ENCODE results near the gene WDR86. TPM values are rescaled to one million over a fixed set of nuclear protein-coding genes. Genes with fewer than 3 reads are reported as not detected.

The WDR86 gene
- total and polyA plus RNA-seq, 2 of the 4 experiments (the other 2 are of a cell fraction): not detected

GRCh38 chr7:151442776-151443496 is 33.1 kb upstream of the WDR86 start:
- intact Hi-C loops (cut with micrococcal nuclease): no loop called here
- POLR2A ChIA-PET (ENCODE audit: unreplicated experiment): no interaction called here
- Histone ChIP-seq H3K36me3 (ENCODE audit: control insufficient read depth, insufficient read depth, low read length) (no peaks in the 10 kb centered on the region), H2AK9ac (replicated peaks; ENCODE audit: low read depth, low read length, poor library complexity) (no peak overlapping the region), H3K9me3 (ENCODE audit: control insufficient read depth, insufficient read depth, low read length) (no peaks in the 10 kb centered on the region), H3K27me3 (ENCODE audit: control insufficient read depth, insufficient read depth, low read length) (peaks cover 14% of the 10 kb centered on the region), H2AFZ (replicated peaks; ENCODE audit: low read length, poor library complexity) (no peak overlapping the region), H4K5ac (ENCODE audit: low read depth, low read length) (no peak overlapping the region), H3K9me1 (ENCODE audit: insufficient read depth, low read length) (no peaks in the 10 kb centered on the region), H3K14ac (replicated peaks; ENCODE audit: low read depth, low read length) (no peak overlapping the region), H3K9ac (ENCODE audit: low read depth, low read length) (no peak overlapping the region), H3K27ac (ENCODE audit: insufficient read depth, low read length) (no peak overlapping the region), H3K18ac (ENCODE audit: low read depth, low read length) (no peak overlapping the region), H2BK120ac (ENCODE audit: low read depth, low read length) (no peak overlapping the region), H2AK5ac (ENCODE audit: low read depth, low read length) (no peak overlapping the region), H4K91ac (ENCODE audit: insufficient read depth, low read depth, low read length) (no peak overlapping the region), H2BK15ac (ENCODE audit: low read depth, low read length) (no peak overlapping the region), H3K56ac (ENCODE audit: extremely low read depth, insufficient read depth, low read length) (no peak overlapping the region), H2BK20ac (ENCODE audit: low read depth, low read length) (no peak overlapping the region), H2BK5ac (ENCODE audit: low read depth, low read length, poor library complexity, severe bottlenecking) (no peak overlapping the region), H3K4ac (ENCODE audit: low read depth, low read length) (no peak overlapping the region), H4K8ac (ENCODE audit: low read depth in 2 of 2, low read length in 2 of 2) (no peak overlapping the region), H3K4me2 (ENCODE audit: low read depth, low read length) (no peak overlapping the region), H3K4me1 (ENCODE audit: control insufficient read depth, insufficient read depth, low read length) (peaks cover 6% of the 10 kb centered on the region; the same call in 1 of the 2 replicates), H3K23ac (ENCODE audit: low read depth, low read length) (no peak overlapping the region), H4K20me1 (ENCODE audit: insufficient read depth, low read length) (no peaks in the 10 kb centered on the region), H3K79me1 (ENCODE audit: low read depth in 1 of 2, low read length in 2 of 2) (no peaks in the 10 kb centered on the region), H3K4me3 (ENCODE audit: insufficient read depth, low read depth, low read length) (no peak overlapping the region)
- WGBS, 2 experiments (ENCODE audit: extremely low coverage in 2 of 2, insufficient read length in 1 of 2): no CpG with 5 or more reads among the region's 10 CpGs
- dilution Hi-C loops (cut with HindIII; ENCODE audit: low sequenced_read_pairs, unreplicated experiment): no loop called here
- in situ Hi-C loops (cut with MboI; ENCODE audit: low sequenced_read_pairs): no loop called here
- DNase-seq: no peak
- ATAC-seq (ENCODE audit: low read depth): no peak
- BruUV-seq (replicated peaks): no TSS peak
- CTCF ChIA-PET: interaction anchor here (1.1 to 1.2 kb wide), 2 partner anchors 77 to 128 kb away, joined by 4 read pairs; no protein-coding TSS in a partner anchor
- TF ChIP-seq RFX5 (IDR thresholded peaks at IDR 0.05; ENCODE audit: low read depth, low read length) (no peak), RAD21 (IDR thresholded peaks at IDR 0.05; ENCODE audit: low read length) (no peak), MAFK (IDR thresholded peaks at IDR 0.05; ENCODE audit: low read depth, low read length) (no peak), ELK1 (IDR thresholded peaks at IDR 0.05; ENCODE audit: borderline replicate concordance, low read depth, low read length) (no peak), BHLHE40 (IDR thresholded peaks at IDR 0.05; ENCODE audit: low read depth, low read length) (no peak), MXI1 (IDR thresholded peaks at IDR 0.05; ENCODE audit: borderline replicate concordance, low read depth, low read length) (no peak), SMC3 (IDR thresholded peaks at IDR 0.05; ENCODE audit: low read depth, low read length) (no peak), CHD1 (IDR thresholded peaks at IDR 0.05; ENCODE audit: low read depth, low read length) (no peak), POLR2A (IDR thresholded peaks at IDR 0.05; ENCODE audit: low read depth, low read length) (no peak), MAZ (IDR thresholded peaks at IDR 0.05; ENCODE audit: borderline replicate concordance, low read depth, low read length) (no peak), NFE2L2 (IDR thresholded peaks at IDR 0.05; ENCODE audit: low read depth, low read length) (no peak; the same call in 1 of the 2 replicates)
